ENCODE data around the gene ACTA1.
"Not testable (repeated sequence)": the region's sequence is repeated elsewhere in the genome, so short reads cannot be mapped to it uniquely, and the experiment has no call there.

Gene ACTA1

DNA sequence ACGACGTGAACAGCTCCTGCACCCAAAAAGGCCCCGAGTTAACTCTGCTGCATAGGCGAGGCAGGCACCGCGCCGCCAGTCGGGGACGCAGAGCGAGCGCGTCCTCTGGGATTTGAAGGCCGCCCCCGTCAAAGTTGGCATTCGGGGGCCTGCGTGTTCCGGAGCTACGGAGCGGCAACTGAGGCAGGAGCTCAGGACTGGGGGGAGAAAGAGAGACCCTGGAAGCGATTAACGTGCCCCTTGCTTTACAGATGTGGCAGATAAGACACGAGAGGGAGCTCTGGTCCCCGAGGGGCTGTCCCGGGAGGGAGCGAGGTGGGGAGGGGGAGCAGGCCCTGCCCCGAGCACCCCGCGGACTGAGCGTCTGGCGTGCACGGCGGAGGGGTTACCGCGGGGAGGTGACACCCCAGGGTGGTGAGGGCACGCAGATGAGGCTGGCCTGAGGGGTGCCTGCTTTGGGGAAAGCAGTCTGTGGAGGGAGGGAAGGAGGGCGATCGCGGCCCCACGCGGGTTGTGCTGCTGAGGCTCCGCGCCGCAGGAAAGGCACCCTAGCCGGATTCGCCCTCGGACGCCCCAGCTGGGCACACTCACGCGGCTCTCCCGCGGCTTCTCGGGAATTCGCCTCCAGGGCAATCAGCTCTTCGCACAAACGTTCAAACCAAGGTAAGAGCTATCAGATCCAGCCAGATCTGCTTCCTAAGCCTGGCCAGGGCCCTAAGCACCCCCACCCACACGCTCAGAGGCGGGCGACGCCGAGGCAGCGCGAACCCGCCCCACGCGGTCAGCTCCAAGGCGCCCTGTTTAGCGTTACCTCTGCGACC is 26.5 kb downstream of the ACTA1 start:
- no peak for DNase-seq

- no peak for DNase-seq
These were observed 27.1 kb downstream of the ACTA1 start for GRCh38 chr1:229406798-229407197.

DNA sequence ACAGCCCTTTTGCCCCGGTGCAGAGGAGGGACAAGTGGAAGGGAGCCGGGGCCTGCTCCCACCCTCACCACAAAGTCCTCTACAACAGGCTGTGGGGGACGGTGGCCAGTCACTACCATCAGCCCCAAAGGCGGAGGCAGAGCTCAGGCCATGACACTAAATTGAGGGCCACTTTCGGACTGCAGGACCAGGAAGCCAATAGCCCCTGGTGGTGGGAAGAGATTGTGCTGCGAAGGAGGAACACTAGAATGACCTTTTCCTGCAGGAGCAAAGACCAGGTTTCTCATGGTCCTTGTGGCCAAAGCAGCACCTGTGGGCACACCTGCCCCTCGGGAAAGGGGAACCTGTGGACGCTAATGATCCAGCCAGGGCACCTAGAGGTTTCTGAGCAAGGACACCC is 30.3 kb downstream of the ACTA1 start:
- no peak for DNase-seq

DNA sequence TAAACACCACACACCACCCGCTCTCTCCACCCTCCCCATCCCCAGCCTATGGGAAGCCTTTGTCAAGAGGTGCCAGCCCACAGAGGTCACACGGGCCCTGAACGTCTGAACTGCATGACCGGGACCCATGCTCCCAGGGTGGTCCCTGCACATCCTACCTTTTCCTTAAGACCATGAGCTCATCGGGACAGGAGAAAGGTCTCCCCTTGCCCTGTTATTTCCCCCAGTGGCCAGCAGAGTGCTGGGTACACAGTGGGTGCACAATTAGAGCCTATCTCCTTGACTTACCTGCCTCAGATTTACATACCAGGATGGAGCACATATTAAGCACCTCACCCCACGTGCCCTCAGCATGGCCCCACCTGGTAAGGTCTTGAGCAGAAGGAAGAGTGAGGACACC is 30.9 kb downstream of the ACTA1 start:
- DNase-seq: no peak

DNA sequence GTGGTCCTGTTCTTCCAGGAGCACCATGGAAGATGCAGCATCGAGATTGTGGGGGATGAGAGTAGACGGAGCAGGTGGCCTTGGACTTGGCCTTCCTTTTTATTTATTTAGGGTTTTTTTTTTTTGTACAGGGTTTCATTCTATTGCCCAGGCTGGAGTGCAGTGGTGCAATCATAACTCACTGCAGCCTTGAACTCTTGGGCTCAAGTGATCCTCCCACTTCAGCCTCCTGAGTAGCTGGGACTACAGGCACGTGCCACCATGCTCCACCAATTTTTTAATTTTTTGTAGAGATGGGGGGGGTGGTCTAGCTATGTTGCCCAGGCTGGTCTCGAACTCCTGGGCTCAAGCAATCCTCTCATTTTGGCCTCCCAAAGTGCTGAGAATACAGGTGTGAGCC is 31.6 kb downstream of the ACTA1 start:
- not testable (repeated sequence) for DNase-seq

DNA sequence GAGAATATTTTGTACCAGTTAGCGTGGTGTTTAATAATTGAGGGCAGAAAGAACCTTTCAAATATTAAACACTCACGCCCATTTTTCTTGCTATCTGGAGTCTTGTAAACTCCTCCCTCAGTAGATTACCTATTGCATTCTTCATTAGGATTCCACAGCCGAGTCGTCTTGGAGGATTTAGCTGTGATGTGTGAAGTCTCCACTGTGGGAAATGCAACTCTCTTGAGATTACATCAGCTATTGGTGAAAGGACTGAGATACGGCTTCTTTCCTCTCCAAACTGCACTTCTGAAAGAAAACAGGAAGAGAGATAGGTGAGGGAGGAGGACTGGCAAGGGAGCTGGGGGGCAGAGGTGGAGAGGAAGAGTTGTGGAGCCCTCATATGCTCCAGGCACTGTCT is 36.1 kb downstream of the ACTA1 start:
- DNase-seq: no peak

GRCh38 chr1:229396585-229397206 is 37.2 kb downstream of the ACTA1 start:
- no peak for DNase-seq

- DNase-seq: not testable (repeated sequence)
These were observed 39.4 kb downstream of the ACTA1 start for GRCh38 chr1:229394517-229394916.

DNA sequence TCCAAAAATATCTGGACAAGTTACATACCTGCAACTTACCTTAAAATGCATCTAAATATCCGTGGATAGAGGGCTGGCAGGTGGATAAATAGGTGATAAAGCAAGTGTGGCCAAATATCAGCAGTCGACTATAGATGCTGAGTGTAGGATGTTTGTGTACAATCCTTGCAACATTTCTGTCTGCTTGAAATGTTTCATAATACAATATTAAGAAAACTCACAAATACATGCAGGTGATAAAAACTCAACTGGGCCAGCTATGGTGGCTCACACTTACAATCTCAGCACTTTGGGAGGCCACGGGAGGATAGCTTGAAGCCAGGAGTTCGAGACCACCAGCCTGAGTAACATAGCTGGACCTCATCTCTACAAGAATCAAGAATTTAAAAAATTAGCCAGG is 41.0 kb downstream of the ACTA1 start:
- DNase-seq: no peak

DNA sequence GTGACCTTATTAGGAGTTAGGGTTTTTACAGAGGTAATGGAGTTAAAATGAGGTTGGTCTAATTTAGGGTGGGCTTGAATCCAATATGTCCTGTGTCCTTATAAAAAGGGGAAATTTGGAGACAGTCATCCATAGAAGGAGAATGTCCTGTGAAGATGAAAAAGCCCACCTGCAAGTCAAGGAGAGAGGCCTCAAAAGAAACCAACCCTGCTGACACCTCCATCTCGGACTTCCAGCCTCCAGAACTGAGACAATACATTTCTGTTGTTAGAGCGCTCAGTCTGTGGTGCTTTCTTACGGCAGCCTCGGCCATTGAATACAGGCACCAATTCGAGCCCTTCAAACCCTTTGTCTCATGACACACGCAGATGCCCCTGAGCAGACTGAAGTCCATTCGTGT is 43.8 kb downstream of the ACTA1 start:
- DNase-seq: no peak

DNA sequence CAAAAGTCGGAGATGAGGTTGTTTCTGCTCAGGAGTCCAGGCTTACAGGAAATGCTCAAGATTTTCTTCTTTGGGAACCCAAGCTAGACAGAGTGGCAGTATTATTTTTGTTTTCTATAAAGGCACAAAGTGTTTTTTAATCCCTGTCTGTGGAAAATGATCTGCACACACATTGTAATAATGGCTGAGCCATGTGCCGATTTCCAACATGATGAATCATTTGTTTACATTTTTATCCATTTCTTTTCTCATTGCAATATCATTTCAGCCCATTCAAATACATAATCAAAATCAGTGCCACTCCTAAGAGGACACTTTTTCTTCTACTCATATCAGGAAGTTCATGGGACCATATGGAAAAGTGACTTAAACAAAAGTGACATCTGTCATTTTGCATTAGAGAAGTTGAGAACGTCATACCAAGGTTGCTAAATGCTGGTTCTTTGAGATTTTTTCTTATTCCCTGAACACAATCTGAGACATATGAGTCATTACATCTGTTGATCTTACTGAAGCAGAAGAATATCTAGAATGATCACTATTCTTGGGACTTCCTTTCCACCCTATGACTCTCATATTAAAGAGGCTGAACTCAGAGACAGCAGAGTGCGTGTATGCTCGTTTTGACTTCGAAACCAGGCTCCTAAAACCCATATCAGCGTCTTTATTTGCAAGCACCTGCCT is 44.9 kb downstream of the ACTA1 start:
- peak; percentile 34 for DNase-seq

DNA sequence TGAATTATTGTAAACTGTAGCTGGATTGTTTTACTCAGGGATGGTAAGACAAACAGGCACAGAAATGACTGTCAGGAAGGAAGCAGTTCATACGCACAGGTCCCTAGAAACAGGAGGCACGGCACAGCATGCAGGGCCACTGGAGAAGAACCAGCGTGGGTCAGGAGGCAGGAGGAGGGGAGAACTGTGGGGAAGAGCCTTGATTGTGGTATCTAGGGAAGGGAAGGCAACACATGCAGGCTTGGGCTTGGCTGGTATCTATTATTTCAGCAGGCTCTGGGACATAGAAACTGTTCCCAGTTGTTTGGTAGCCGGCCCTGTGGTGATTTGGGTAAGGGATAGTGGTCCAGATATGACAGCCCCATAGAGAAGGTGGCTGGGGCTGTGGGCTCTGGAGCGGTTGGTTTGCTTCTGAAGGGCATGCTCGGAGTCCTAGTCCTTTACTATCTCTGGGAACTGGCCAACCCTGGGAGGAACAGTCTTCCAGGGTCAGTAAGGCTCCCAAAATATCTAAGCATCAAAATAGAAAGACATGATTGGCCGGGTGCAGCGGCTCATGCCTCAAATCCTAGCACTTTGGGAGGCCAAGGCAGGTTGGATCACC is 47.9 kb downstream of the ACTA1 start:
- no peak for DNase-seq

- DNase-seq: no peak
These were observed 49.1 kb downstream of the ACTA1 start for GRCh38 chr1:229384822-229385221.

- DNase-seq: no peak
These were observed 49.9 kb downstream of the ACTA1 start for GRCh38 chr1:229383961-229384360.

DNA sequence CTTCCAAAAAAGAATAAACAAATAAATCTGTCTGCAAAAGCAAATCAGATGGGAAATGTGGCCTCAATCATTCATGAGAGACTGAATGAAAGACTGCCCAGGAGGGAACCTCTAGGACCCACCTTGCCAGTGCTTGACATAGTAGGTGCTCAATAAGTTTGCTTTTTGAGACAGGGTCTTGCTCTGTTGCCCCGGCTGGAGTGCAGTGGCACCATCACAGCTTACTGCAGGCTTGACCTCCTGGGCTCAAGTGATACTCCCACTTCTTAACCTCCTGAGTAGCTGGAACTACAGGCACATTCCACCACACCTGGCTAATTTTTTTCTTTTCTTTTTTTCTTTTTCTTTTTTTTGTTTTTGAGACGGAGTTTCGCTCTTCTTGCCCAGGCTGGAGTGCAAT is 50.7 kb downstream of the ACTA1 start:
- no peak for DNase-seq
